CD4-positive, alpha-beta T cell treated with Interferon alpha-2 for 1 hour (primary cell): Measurements from ENCODE around the gene ACAN.

Experiments used
- DNase-seq, 2 donors: peaks; one replicate each; pipeline ENCODE4 v3.0.0-alpha.2; 2020 to 2022

ACAN gene

DNA sequence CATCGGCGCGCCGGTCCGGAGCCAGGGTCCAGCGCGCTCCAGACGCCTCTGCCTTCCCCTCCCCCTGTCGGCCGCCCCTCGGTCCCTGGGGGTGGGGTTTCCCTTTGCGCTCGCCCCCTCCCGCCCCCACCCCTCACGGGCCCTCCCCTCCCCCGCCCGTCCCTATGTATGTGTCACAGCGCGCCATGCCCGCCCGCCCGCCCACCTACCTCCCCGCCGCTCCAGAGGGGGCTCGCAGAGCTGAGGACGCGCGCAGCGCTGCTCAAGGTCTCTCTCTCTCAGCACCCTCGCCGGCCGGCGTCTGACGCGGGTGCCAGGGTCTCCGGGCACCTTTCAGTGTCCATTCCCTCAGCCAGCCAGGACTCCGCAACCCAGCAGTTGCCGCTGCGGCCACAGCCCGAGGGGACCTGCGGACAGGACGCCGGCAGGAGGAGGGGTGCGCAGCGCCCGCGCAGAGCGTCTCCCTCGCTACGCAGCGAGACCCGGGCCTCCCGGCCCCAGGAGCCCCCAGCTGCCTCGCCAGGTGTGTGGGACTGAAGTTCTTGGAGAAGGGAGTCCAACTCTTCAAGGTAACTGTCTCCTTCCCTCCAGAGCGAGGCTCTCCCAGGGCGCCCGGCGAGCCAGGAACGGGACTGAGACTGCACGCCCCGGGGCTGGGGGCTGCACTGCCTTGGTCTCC lies at the start of gene ACAN:
ACAN (plus strand) TSS at position 196 of the 679 bp plus-strand sequence. CDS start 32,771 bp downstream, outside the sequence.
- no peak for DNase-seq

DNA sequence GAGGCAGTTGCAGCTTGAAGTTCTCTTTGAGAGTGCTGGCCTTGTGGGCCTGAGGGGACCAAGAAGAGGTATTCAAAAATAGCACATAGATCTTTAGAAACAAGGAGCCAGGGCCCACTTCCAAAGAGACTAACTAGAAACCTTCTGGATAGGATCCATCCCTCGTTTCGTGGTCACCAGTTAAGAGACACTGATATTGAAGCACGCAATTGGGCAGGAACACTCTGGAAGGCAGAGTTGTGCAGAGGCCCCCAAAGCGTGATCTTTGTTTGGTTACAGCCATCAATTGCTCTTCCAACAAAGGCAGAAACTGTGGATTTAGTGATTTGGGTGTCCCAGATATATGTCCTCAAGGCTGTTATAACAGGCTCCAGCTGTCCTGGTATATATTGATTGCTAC lies 46.7 kb upstream of the ACAN start:
- DNase-seq, result no peak

DNA sequence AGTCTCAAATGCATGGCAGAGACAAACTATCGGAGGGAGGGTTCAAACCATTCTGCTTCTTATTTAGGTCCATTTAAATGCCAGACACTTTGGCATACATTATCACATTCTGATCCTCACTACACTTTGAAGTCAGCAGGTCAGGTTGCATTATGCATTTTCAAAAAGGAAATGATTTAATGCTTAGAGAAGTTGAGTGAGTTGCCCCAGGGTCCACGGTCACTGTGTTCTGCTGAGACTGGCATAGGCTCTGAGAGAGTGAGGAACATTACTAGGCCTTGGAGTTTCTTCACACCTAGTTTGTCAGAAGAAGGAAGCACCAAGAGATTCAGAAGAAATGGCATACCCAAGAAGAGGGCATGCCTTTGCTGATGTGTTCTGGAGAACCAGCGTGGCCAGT lies 46.3 kb upstream of the ACAN start:
- DNase-seq, result no peak

DNA sequence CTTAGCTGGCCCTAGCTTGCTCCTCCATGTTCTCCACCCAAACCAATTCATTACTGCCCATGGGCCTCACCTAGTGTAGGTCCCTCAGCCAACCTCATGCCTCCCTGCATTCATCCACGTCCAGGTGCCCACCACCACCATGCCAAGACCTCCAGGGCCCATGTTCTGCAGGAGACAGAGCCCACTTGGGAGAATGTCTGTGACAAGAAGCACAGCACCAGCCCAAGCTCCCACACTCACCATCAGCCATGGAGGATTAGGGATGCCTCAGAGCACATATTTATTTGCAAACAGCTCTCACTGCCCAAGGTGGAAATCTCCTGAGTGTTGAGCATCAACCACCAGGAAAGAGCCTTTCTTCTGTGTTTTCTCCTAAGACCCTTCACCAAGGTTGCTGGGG lies 43.4 kb upstream of the ACAN start:
- DNase-seq, result no peak

DNA sequence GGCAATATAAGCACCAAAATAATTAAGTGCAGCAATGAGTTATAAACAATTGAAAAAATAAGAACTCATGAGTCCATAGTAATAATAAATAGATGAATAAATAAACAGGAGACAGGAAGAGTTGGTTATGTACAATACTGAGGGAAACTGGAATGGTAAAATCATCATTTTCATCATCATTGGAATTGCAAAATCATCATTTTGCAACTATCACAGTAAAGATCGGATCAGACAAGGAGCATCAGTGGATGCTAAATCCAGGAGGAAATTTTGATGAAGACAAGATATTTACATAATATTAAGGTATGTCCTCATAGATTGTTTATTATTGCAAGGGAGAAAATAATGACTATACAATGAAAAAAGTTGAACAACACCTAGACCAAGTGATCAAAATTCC lies 38.8 kb upstream of the ACAN start:
- no peak for DNase-seq

DNA sequence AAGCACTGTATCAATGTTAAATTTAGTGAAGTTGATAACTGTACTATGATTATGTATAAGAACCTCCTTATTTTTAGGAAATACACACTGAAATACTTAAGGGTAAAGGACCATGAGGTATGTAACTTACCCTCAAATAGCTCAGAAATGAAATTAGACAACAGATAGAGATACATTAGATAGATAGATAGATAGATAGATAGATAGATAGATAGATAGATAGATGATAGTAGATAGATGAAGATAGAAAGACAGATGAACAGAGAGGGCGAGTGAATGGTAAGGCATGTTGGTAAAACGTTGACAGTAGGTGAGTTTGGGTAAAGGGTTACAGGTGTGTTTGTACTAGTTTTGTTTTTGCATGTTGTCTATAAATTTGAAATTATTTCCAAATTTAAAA lies 38.0 kb upstream of the ACAN start:
- DNase-seq, result no peak

DNA sequence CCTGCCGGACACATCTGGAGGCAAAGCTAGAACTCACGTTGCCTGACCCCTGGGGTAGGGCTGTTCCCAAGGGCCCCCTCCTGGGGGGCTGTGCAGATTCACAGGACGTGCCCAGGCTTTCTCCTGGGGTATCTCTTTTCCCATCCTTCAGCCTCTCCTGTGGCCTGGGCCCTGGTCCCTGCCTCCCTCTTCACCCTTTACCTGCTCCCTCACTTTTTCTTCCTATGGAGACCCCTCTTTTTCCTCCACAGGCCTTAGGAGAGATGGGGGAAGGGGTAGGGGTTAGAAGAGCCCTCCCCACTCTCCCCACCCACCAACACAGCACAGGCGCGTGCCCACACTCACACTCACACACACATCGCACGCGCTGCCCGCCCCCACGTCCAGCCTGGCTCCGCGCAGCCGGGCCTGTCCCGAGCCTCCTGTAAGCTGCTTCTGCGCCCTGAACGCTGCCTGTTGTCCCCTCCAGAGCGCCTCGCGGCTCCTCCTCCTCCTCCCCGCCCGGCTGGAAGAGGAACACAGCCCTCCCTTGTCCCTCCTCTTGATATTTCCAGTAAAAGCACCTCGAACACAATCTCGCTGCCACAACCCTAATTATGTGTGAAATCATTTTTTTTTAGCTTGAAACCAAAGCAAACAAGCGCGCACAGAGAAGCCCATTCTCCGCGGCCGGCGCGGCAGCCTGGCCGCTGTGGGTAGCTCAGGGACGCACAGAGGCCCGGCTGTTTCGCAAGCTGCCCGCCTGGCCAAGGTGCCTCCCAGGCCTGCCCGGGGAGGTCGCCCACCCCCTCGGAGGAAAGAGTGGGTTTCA lies 33.9 kb upstream of the ACAN start:
- DNase-seq, result no peak

DNA sequence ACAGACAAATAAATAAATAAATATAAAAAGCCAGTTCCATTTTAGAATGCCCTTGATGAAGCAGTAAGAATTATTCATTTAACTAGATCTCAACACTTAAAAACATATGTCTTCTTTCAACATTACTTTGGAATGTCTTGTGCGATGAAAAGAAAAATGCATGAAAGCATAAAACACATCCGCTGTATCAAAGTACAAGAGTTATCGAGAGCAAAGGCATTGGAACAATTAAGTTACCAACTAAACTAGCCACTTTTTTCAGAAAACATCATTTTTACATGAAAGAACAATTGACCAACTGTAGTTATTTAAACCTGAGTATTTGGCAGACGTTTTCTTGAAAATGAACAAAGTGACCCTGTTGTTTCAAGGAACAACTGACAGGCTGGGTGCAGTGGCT lies 27.5 kb upstream of the ACAN start:
- no peak for DNase-seq

DNA sequence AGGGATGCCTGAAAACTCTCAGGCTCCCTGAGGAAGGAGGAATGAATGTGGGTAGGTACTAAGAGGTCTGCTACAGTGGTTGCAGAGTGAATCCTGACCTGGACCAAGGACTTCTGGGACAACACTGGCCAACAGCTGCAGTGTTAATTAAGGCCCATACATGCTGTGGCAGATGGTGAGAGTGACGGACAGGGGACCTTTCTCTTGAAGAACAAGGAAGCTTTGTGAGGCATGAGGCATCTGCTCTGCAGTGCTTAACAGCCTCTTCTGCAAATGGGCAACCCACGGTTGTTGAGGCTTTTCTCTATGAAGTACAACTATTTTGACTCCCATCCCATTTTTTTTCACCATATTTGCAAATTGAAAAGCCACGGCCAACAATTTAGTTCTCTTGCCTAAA lies 26.6 kb upstream of the ACAN start:
- no peak for DNase-seq

DNA sequence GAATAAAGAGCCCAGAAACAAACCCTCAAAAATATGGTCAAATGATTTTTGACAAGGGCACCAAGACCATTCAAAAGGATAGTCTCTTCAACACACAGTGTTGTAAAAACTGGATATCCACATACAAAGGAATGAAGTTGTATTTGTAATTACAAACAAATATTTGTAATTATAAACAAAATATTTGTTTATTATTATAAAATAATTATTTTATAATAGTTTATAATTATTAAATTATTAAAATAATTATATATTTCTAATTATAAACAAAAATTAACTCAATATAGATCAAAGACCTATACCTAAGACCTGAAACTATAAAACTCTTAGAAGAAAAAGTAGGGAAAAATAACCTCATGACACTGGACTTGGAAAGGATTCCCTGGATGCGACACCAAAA lies 23.3 kb upstream of the ACAN start:
- no peak for DNase-seq

DNA sequence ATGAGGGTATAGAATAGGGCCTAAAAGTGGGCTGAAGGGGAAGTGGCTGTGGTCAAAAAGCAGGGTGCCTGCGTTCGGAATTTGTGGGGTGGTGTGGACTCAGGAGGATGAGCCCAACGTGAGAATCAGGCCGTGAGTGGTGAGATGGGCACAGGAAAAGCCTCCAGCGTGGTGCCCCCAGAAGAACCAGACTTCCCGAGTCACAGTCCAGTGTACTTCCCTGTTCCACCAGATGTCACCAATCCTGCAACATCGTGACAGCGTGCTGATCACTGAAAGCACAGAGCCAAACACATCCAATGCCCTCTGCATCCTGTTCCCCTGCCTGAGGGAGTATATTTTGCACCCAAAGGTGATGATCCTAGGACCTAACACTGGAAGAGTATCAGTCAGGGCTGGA lies 20.8 kb upstream of the ACAN start:
- DNase-seq, result no peak

DNA sequence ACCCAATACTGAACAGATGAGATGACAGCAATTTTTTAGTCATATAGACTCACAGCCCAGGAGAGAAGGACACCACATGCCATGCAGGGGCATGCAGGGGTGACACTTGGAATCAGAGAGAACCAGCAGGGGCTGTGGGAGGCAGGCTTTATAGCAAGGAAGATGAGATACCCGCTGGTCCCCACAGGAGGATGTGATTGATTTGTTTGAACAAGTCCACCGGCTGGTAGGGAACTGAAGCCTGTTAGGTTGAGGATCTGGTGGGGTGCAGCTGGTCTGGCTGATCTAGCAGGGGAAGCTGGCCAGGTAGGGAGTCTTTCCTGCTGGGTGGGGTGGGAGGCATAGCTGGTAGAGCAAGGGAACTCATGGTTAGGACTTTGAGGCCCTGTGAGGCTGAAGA lies 18.0 kb upstream of the ACAN start:
- DNase-seq, result no peak

DNA sequence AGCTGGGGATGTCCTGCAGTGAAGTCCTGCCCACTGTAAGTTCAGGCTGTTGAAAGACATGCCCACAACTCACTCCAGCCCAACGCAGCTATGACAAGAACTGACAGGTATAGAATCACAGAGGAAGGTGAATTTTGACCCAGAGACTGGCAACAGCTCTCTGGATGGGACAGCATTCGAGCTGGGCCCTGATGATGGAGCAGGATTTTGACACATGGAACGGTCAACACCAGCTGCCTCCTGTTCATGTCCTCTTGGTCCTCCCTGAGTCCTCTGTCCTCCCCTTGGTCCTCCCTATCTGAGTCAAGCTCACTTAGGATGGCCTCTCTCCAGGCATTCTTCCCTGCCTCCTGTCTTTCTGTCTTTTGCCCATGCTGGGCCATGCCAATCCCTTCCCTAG lies 15.2 kb upstream of the ACAN start:
- DNase-seq, result no peak

DNA sequence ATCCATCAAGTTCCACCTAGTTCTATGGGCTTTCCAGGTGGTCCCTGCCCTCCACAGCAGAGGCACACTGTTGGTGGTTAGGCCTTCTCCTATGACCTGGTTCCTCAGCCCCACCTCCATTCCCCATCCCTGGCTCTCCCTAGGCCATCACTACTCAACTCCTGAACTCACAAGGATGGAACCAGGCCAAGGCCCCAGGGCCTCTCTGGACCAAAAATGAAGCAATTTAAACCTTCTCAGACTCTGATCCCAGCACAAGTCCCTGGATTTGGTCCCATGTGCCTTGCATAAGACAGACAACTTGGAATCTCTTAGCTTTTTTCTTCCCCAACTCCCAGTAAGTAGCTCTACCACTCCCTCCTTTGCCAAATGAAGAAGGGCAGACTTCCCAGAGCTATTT lies 14.4 kb upstream of the ACAN start:
- DNase-seq, result no peak

DNA sequence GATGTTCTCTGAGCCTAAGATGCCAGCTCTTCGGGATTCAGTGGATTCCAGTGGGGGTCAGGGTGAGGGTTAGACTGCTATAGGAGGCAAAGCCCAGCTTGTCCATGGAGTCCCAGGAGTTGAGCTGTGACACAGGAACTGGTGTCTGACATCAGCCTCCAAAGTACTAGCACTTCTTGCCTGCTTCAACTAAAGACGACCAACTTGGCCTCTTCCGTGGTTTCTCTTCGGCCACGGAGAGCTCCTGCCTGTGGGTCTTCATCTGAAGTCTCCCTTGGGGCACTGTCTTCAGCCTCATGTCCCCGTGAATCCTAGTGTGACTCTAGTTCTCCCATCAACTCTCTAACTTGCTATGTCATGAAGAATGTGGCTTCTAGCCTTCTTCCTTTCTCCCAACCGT lies 12.8 kb upstream of the ACAN start:
- no peak for DNase-seq

DNA sequence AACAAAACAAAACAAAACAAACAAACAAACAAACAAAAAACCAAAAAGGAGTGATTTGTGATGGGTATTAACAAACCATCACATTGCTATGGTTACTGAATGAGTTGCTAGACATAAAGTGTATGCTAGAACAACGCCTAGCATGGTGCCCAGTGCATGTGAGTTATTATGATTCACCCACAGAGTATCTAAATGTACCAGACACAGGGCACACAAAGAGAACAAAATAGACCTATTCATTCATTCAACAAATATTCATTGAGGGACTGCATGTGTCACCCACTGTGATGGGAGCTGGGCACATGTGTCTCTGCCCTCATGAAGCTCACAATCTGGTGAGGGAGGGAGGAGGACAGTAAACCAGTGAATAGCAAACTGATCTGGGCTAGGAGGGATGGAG lies 11.6 kb upstream of the ACAN start:
- DNase-seq, result no peak

DNA sequence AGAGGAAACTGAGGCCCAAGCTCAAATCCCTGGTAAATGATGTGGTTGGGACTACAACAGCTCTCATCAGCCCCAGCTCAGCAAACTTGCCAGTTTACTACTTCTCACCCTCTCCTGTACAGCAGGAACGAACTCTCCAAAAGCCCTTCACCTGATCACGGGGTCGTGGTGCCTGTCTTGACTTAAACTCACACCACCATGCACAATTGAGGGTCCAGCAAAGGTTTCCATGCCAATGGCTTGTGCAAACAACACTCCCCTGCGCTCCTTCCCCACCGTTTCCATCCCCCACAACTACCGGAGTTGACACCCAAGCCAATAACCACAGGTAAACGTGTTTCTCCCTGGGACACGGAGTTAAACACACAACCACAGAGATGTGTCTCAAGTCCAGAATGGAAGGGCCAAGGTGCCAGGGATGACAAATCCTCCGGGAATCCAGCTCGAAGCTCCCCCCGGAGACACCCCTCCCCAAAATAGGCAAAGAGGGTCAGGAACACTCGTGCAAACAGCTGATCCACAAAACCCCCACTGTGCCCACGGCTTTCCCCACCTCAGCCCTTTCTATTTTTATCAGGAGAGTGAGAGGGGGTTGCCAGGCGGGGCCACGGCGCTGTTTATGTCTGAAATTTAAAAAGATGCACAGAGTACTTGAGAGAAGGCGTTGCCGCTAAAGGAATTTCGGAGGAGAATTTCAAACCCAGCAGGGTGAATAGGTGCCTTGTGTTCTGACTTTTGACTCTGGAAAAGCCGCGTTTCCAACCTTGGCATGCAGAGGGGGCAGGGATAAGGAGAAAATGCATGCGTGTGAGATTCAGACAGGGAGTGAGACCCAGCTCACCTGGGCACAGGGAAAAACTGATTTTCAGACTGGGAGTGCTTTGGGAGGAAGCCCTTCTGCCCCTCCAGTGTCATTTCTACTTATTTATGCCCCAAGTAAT lies 10.6 kb upstream of the ACAN start:
- DNase-seq, result no peak

DNA sequence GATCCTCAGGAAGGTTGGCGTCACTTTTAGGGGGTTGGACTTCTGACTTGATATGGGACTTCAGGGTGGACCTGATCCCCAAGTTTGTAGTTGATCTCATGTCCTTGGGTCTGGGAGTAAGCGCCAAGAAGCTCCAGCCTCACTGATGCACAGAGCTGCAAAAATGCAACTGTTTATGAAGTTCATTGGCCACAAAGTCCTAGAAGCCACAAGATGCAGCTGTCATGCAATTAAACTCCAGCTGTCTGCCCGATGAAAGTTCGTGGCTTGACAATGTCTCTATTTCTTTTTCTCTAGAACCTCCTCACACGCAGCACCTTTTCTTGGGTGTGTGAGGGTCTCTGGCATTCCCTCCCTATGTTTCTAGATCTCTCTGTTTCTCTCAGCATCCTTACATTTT lies 9.2 kb upstream of the ACAN start:
- no peak for DNase-seq

DNA sequence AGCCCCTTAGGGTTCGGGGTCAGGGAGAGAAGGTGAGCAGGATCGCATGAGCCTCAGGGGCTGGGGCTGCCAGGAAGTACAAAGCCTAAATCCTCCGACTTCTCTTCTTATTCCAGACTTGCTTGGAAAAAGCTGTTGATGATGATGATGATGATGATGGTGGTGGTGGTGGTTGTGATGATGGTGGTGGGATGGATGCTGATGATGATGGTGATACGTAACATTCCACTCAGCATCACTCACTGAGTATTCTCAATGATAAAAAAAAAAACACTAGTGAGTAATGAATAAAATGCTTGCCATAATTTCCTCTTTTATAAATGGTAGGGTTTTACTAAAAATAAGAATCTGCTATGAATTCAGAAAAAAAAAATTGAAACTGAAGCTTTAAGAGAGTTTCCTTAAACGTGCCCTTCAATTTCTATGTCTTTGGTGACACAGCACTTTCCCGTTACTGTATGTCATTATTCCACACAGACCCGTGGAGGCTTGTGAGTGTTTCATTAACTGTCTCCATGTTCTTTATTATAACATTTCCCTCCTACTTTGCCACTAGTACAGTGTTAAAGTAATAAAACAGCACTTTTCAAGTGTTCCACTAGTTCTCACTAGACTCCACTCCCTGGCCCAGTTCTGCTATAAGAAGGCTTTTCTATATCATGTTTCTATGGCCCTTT lies 5.4 kb upstream of the ACAN start:
- no peak for DNase-seq

DNA sequence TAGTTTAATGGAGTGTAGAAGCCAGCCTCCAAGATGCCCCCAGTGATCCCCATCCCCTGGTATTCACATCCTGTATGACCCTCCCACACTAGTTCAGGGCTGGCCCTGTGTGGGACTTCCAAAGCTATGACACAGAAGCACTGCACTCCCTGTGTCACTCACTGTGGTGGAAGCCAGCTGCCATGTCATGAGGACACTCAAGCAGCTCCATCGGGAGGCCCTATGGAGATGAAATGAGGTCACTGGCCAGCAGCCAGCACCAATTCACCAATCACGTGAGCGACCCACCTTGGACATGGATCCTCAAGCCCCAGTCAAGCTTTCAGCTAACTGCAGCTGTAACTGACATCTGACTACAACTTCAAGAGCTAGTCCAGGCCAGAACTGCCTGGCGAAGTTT lies 3.9 kb upstream of the ACAN start:
- DNase-seq, result no peak

DNA sequence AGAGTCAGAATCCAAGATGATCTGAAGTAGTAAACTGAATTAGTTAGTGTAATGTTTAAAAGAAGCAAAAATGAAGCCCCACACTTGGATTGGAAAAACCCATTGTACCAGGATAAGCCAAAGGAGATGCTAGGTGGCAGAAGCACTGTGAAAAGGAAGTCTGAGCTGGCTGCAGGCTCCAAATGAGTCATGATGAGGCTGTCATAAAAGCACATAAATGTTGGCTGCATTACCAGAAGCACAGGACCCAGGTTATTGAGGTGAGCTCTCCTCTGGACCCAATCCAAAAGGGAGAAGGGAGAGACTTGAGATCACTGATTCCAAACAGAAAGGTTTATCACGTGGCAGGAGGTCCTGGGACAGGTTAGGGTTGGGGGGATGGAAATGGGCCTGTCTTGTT lies 3.2 kb upstream of the ACAN start:
- DNase-seq, result no peak

DNA sequence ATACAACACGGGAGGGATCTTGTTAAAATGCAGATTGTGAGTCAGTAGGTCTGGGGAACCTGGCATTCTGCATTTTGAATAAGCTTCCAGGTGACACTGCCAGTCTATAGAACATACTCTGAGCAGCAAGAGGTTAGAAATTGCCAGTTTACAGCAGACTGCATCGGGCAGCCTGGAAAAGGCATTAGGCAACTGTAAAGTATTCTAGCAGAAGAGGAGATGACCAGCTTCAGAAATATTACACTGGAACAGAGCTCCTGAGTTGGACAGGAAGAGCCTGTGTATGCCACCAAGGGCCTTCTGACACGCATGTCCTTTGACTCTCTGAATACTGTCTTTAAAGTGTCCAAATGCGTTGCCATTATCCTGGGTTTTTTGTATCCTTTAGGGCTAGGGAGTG lies 2.5 kb upstream of the ACAN start:
- no peak for DNase-seq
